Calu3 (cell line): ENCODE results near the gene HLA-DQB1. TPM values are rescaled to one million over a fixed set of nuclear protein-coding genes. Genes with fewer than 3 reads are reported as not detected.
A peak's percentile ranks its signal among the peaks of the same experiment; 100 is the strongest.

Source experiments
- BruUV-seq: library from RNA; stranded (reverse); fragments of 400-500 nt; replicated peaks from 2 replicates; lab custom pipeline; 2021; lab: Mats Ljungman, UMichigan
- CTCF ChIA-PET: fragments of 300-600 bp; sonication (Branson Sonifier 250); formaldehyde crosslinking; loops from one replicate; lab custom pipeline; 2022; ENCODE audit warnings: antibody characterized with exemption; lab: Charles Lee
- DNase-seq: peaks from one replicate; pipeline ENCODE4 v3.0.0; 2022
- H3K27ac Mint-ChIP-seq: one replicate; pipeline ENCODE4 v1.8.0; 2022; ENCODE audit warnings: mixed read lengths; ENCODE audit not compliant: unreplicated experiment
- H3K27me3 Mint-ChIP-seq: one replicate; pipeline ENCODE4 v1.8.0; 2022; ENCODE audit warnings: mixed read lengths; ENCODE audit not compliant: unreplicated experiment
- H3K36me3 Mint-ChIP-seq: one replicate; pipeline ENCODE4 v1.8.0; 2022; ENCODE audit warnings: mild to moderate bottlenecking, moderate library complexity, mixed read lengths; ENCODE audit not compliant: insufficient read depth, unreplicated experiment
- H3K4me1 Mint-ChIP-seq: one replicate; pipeline ENCODE4 v1.8.0; 2022; ENCODE audit warnings: mild to moderate bottlenecking, low read depth, mixed read lengths; ENCODE audit not compliant: unreplicated experiment
- H3K4me3 Mint-ChIP-seq: one replicate; pipeline ENCODE4 v1.8.0; 2022; ENCODE audit warnings: mild to moderate bottlenecking, low read depth, moderate library complexity, mixed read lengths; ENCODE audit not compliant: unreplicated experiment
- H3K9me3 Mint-ChIP-seq: one replicate; pipeline ENCODE4 v1.8.0; 2022; ENCODE audit warnings: low read depth, mixed read lengths; ENCODE audit not compliant: unreplicated experiment
- intact Hi-C: fragments of 100-400 bp; cut with micrococcal nuclease; formaldehyde crosslinking; loops from one replicate; pipeline ENCODE4 v1.10.0; 2022; ENCODE audit not compliant: unreplicated experiment
- total RNA-seq: library from RNA; stranded (reverse); gene quantifications from 2 replicates; pipeline ENCODE4 v1.2.3, GENCODE V29; 2022
- TF ChIP-seq, protein P1 (sequence below): fragments of 200-600 bp; IDR thresholded peaks from one replicate; pipeline ENCODE4 v1.8.0; 2022; ENCODE audit warnings: antibody characterized with exemption; ENCODE audit not compliant: unreplicated experiment

HLA-DQB1 gene
- total RNA-seq, 1 experiment from 2014 or later, result 190 TPM

GRCh38 chr6:32625137-32625536, 41.3 kb downstream of the HLA-DQB1 start:
- intact Hi-C loops, result no loop called here
- Mint-ChIP-seq H3K27ac (no peak overlapping the region), H3K27me3 (no peaks in the 10 kb centered on the region), H3K4me3 (no peak overlapping the region), H3K36me3 (no peaks in the 10 kb centered on the region), H3K9me3 (no peaks in the 10 kb centered on the region), H3K4me1 (peaks cover 13% of the 10 kb centered on the region)
- TF ChIP-seq, protein P1, sequence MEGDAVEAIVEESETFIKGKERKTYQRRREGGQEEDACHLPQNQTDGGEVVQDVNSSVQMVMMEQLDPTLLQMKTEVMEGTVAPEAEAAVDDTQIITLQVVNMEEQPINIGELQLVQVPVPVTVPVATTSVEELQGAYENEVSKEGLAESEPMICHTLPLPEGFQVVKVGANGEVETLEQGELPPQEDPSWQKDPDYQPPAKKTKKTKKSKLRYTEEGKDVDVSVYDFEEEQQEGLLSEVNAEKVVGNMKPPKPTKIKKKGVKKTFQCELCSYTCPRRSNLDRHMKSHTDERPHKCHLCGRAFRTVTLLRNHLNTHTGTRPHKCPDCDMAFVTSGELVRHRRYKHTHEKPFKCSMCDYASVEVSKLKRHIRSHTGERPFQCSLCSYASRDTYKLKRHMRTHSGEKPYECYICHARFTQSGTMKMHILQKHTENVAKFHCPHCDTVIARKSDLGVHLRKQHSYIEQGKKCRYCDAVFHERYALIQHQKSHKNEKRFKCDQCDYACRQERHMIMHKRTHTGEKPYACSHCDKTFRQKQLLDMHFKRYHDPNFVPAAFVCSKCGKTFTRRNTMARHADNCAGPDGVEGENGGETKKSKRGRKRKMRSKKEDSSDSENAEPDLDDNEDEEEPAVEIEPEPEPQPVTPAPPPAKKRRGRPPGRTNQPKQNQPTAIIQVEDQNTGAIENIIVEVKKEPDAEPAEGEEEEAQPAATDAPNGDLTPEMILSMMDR, result no peak
- no peak for DNase-seq
- CTCF ChIA-PET, result no interaction called here
- no TSS peak for BruUV-seq

DNA sequence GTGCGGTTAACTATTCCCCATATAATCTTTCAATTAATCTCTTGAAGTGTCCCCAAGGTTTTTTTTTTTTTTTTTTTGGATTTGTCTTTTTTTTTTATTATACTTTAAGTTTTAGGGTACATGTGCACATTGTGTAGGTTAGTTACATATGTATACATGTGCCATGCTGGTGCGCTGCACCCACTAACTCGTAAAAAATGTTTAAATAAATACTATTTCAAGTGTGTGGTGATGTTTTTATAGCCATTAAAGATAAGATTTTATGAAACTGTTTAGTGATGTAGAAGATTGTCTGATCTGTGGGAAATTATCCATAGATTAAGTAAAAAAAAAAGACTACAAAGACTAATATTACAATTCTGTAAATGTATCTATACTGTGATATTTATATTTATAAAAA, 41.9 kb downstream of the HLA-DQB1 start:
- H3K4me3 Mint-ChIP-seq, result no peak overlapping the region
- CTCF ChIA-PET, result no interaction called here
- DNase-seq, result no peak
- intact Hi-C loops, result no loop called here
- TF ChIP-seq, protein P1, result no peak
- peaks cover 13% of the 10 kb centered on the region for H3K4me1 Mint-ChIP-seq
- BruUV-seq, result no TSS peak
- H3K9me3 Mint-ChIP-seq, result no peaks in the 10 kb centered on the region
- no peaks in the 10 kb centered on the region for H3K36me3 Mint-ChIP-seq
- no peaks in the 10 kb centered on the region for H3K27me3 Mint-ChIP-seq
- H3K27ac Mint-ChIP-seq, result no peak overlapping the region

GRCh38 chr6:32623693-32624092, 42.8 kb downstream of the HLA-DQB1 start:
- CTCF ChIA-PET, result no interaction called here
- Mint-ChIP-seq H3K27me3 (no peaks in the 10 kb centered on the region), H3K27ac (no peak overlapping the region), H3K4me3 (no peak overlapping the region), H3K36me3 (no peaks in the 10 kb centered on the region), H3K9me3 (no peaks in the 10 kb centered on the region), H3K4me1 (peaks cover 13% of the 10 kb centered on the region)
- no peak for DNase-seq
- TF ChIP-seq, protein P1, result no peak
- intact Hi-C loops, result no loop called here
- BruUV-seq, result no TSS peak

DNA sequence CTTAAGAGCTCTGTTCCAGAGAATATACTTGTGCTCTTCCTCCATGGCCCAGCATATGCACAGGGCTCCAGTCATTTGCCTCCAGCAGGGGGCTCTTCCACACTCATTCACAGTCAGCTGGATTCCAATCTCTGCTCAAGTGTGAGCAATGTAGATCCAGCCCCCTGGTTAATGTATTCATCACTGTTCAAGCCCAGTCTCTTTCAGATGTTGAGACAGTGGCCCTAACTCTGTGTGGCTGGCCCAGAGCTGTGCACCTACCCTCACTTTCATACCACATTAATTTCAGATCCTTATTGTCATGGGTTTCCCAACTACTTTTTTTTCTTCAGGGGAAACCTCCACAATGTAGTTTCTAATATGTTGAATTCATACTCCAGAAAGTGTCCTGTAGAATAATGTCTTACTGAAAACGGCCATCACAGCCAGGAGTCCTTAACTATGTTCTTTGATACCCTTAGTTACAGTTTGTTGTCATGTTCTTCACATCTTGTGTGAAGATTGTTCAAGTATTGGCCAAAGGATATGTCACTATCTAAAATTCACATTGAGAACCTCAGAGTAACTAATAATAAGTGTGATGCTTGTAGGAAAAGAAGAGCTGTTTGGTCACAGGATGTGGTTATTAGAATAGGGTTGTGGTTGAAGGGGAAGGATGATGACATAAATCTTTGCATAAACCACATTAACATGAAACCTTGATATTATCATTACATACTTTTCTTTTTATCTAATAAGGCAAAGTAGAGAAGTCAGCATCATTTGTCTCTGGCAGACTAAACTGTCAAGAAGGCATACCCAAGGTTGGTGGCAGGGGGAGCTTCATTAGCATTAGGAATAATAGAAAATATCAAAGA, 43.7 kb downstream of the HLA-DQB1 start:
- no peak overlapping the region for H3K27ac Mint-ChIP-seq
- H3K9me3 Mint-ChIP-seq, result no peaks in the 10 kb centered on the region
- peaks cover 13% of the 10 kb centered on the region for H3K4me1 Mint-ChIP-seq
- TF ChIP-seq, protein P1, result no peak
- H3K36me3 Mint-ChIP-seq, result no peaks in the 10 kb centered on the region
- CTCF ChIA-PET, result interaction anchor here (0.5 to 2.4 kb wide), 4 partner anchors 13 to 78 kb away, joined by 3 to 21 read pairs (median 8); no protein-coding TSS in a partner anchor
- intact Hi-C loops, result loop anchor here (1.0 kb wide), 1 partner anchor 70 kb away; no protein-coding TSS in a partner anchor
- BruUV-seq, result no TSS peak
- no peak overlapping the region for H3K4me3 Mint-ChIP-seq
- DNase-seq, result peak; percentile 59
- no peaks in the 10 kb centered on the region for H3K27me3 Mint-ChIP-seq
